ENCODE measurements around the gene MRFAP1L1.

GRCh38 chr4:6709230-6710114 lies at the start of gene MRFAP1L1:
- no peak for TF ChIP-seq ZNF274 (IDR thresholded peaks at IDR 0.05; ENCODE audit: insufficient read depth, insufficient read length)
- peak; percentile 50 to 84; a peak in 3 of 4 replicates for TF ChIP-seq BHLHE40 (IDR thresholded peaks at IDR 0.05; ENCODE audit: borderline replicate concordance in 1 of 2, low read depth in 2 of 2, low read length in 1 of 2)
- no peak for TF ChIP-seq MAX (IDR thresholded peaks at IDR 0.05; ENCODE audit: low read depth, low read length)
- TF ChIP-seq E2F4 (IDR thresholded peaks at IDR 0.05; ENCODE audit: low read depth, low read length), result 0 out of 2 replicates have a peak, but pooled peaks have one; percentile 24
- TF ChIP-seq EED (IDR thresholded peaks at IDR 0.05; ENCODE audit: low read depth), result no peak
- TF ChIP-seq, protein P1, sequence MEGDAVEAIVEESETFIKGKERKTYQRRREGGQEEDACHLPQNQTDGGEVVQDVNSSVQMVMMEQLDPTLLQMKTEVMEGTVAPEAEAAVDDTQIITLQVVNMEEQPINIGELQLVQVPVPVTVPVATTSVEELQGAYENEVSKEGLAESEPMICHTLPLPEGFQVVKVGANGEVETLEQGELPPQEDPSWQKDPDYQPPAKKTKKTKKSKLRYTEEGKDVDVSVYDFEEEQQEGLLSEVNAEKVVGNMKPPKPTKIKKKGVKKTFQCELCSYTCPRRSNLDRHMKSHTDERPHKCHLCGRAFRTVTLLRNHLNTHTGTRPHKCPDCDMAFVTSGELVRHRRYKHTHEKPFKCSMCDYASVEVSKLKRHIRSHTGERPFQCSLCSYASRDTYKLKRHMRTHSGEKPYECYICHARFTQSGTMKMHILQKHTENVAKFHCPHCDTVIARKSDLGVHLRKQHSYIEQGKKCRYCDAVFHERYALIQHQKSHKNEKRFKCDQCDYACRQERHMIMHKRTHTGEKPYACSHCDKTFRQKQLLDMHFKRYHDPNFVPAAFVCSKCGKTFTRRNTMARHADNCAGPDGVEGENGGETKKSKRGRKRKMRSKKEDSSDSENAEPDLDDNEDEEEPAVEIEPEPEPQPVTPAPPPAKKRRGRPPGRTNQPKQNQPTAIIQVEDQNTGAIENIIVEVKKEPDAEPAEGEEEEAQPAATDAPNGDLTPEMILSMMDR (IDR thresholded peaks at IDR 0.05 in 2 of 3, conservative IDR thresholded peaks at IDR 0.05 in 1 of 3; ENCODE audit: control insufficient read depth in 2 of 3, extremely low read depth in 1 of 3, insufficient read depth in 1 of 3, low read depth in 3 of 3, low read length in 3 of 3), result peak in 2 of 3 experiments; percentile 7 to 10; a peak in 1 of 6 replicates
- TF ChIP-seq SMAD1 (IDR thresholded peaks at IDR 0.05; ENCODE audit: low read depth, partially characterized antibody), result peak; percentile 34
- TF ChIP-seq POLR2AphosphoS5 (IDR thresholded peaks at IDR 0.05; ENCODE audit: low read length), result peak; percentile 85
- peak; percentile 80 for TF ChIP-seq POLR2A (IDR thresholded peaks at IDR 0.05; ENCODE audit: low read depth, low read length)
- no peak; the same call in 1 of the 2 replicates for TF ChIP-seq GATAD2B (conservative IDR thresholded peaks at IDR 0.05; ENCODE audit: low read depth)
- no peak for TF ChIP-seq TCF7 (IDR thresholded peaks at IDR 0.05; ENCODE audit: borderline replicate concordance)
- TF ChIP-seq HDAC6 (IDR thresholded peaks at IDR 0.05; ENCODE audit: unreplicated experiment), result no peak
- TF ChIP-seq, protein P2, sequence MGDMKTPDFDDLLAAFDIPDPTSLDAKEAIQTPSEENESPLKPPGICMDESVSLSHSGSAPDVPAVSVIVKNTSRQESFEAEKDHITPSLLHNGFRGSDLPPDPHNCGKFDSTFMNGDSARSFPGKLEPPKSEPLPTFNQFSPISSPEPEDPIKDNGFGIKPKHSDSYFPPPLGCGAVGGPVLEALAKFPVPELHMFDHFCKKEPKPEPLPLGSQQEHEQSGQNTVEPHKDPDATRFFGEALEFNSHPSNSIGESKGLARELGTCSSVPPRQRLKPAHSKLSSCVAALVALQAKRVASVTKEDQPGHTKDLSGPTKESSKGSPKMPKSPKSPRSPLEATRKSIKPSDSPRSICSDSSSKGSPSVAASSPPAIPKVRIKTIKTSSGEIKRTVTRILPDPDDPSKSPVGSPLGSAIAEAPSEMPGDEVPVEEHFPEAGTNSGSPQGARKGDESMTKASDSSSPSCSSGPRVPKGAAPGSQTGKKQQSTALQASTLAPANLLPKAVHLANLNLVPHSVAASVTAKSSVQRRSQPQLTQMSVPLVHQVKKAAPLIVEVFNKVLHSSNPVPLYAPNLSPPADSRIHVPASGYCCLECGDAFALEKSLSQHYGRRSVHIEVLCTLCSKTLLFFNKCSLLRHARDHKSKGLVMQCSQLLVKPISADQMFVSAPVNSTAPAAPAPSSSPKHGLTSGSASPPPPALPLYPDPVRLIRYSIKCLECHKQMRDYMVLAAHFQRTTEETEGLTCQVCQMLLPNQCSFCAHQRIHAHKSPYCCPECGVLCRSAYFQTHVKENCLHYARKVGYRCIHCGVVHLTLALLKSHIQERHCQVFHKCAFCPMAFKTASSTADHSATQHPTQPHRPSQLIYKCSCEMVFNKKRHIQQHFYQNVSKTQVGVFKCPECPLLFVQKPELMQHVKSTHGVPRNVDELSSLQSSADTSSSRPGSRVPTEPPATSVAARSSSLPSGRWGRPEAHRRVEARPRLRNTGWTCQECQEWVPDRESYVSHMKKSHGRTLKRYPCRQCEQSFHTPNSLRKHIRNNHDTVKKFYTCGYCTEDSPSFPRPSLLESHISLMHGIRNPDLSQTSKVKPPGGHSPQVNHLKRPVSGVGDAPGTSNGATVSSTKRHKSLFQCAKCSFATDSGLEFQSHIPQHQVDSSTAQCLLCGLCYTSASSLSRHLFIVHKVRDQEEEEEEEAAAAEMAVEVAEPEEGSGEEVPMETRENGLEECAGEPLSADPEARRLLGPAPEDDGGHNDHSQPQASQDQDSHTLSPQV (IDR thresholded peaks at IDR 0.05), result no peak
- no peak for TF ChIP-seq RFX5 (IDR thresholded peaks at IDR 0.05; ENCODE audit: low read depth, low read length)

All from GM12878 (cell line).